ENCODE measurements around the gene AXL.
"Not testable (repeated sequence)": the region's sequence is repeated elsewhere in the genome, so short reads cannot be mapped to it uniquely, and the experiment has no call there.

AXL gene

GRCh38 chr19:41276231-41276630, 57.2 kb downstream of the AXL start:
- no peak for DNase-seq (ENCODE audit: low spot score)

GRCh38 chr19:41278478-41278877, 59.5 kb downstream of the AXL start:
- DNase-seq (ENCODE audit: low spot score), result no peak

GRCh38 chr19:41288673-41289530, 69.9 kb downstream of the AXL start:
- no peak for DNase-seq (ENCODE audit: low spot score)

- not testable (repeated sequence) for DNase-seq (ENCODE audit: low spot score)
These were observed 70.8 kb downstream of the AXL start for GRCh38 chr19:41289814-41290213.

GRCh38 chr19:41294393-41294792, 75.4 kb downstream of the AXL start:
- no peak for DNase-seq (ENCODE audit: low spot score)

- DNase-seq (ENCODE audit: low spot score), result no peak
These were observed 76.5 kb downstream of the AXL start for GRCh38 chr19:41295499-41295898.

- DNase-seq (ENCODE audit: low spot score), result no peak
These were observed 77.4 kb downstream of the AXL start for GRCh38 chr19:41296433-41296871.

GRCh38 chr19:41297628-41298347, 78.8 kb downstream of the AXL start:
- peak; percentile 46 for DNase-seq (ENCODE audit: low spot score)

GRCh38 chr19:41298348-41298964, 79.4 kb downstream of the AXL start:
- peak; percentile 84 for DNase-seq (ENCODE audit: low spot score)

- DNase-seq (ENCODE audit: low spot score), result no peak
These were observed 80.2 kb downstream of the AXL start for GRCh38 chr19:41299046-41299754.

- peak; percentile 74 for DNase-seq (ENCODE audit: low spot score)
These were observed 80.7 kb downstream of the AXL start for GRCh38 chr19:41299755-41300089.

GRCh38 chr19:41300555-41300954, 81.5 kb downstream of the AXL start:
- DNase-seq (ENCODE audit: low spot score), result no peak

- DNase-seq (ENCODE audit: low spot score), result peak; percentile 75
These were observed 83.8 kb downstream of the AXL start for GRCh38 chr19:41302624-41303351.

- peak; percentile 59 for DNase-seq (ENCODE audit: low spot score)
These were observed 84.9 kb downstream of the AXL start for GRCh38 chr19:41303954-41304353.

- DNase-seq (ENCODE audit: low spot score), result no peak
These were observed 85.9 kb downstream of the AXL start for GRCh38 chr19:41304706-41305483.

GRCh38 chr19:41305927-41306793, 87.1 kb downstream of the AXL start:
- DNase-seq (ENCODE audit: low spot score), result no peak

GRCh38 chr19:41307090-41307875, 88.3 kb downstream of the AXL start:
- DNase-seq (ENCODE audit: low spot score), result peak; percentile 78

- DNase-seq (ENCODE audit: low spot score), result no peak
These were observed 89.0 kb downstream of the AXL start for GRCh38 chr19:41307954-41308449.
